Tibial nerve (tissue), 4 donors: ENCODE data around the gene NXPH4. TPM values are rescaled to one million over a fixed set of nuclear protein-coding genes. Genes with fewer than 3 reads are reported as not detected.

Source experiments
- DNase-seq, 2 donors: peaks; one replicate each; pipeline ENCODE4 v3.0.0-alpha.2; 2019; ENCODE audit warnings: low spot score in 2 of 2
- H3K27ac ChIP-seq, 4 donors: fragments of 200-600 bp; sonication (generic) in 3 of 4; one replicate each; pipeline ENCODE4 v1.5.1; 2017 to 2019; ENCODE audit warnings: mild to moderate bottlenecking in 1 of 4
- H3K27me3 ChIP-seq, 2 donors: fragments of 200-600 bp; sonication (generic) in 1 of 2; one replicate each; pipeline versions ENCODE4 v1.5.1 to v1.6.0; 2017 to 2019
- H3K36me3 ChIP-seq, 3 donors: fragments of 200-600 bp; sonication (generic); one replicate each; pipeline ENCODE4 v1.5.1; 2018 to 2019
- H3K4me1 ChIP-seq, 4 donors: fragments of 200-600 bp; sonication (generic) in 3 of 4; one replicate each; pipeline ENCODE4 v1.5.1; 2017 to 2019
- H3K4me3 ChIP-seq, 4 donors: fragments of 200-600 bp; sonication (generic) in 3 of 4; one replicate each; pipeline ENCODE4 v1.5.1; 2017 to 2019; ENCODE audit warnings: mild to moderate bottlenecking in 1 of 4, moderate library complexity in 1 of 4
- H3K9me3 ChIP-seq, 4 donors: fragments of 200-600 bp; sonication (generic) in 3 of 4; one replicate each; pipeline ENCODE4 v1.5.1; 2017 to 2019
- CTCF ChIP-seq, 5 experiments: fragments of 200-600 bp in 3 of 5; fragments of 450-650 bp in 2 of 5; sonication (generic) in 3 of 5; IDR thresholded peaks; one replicate each; pipeline ENCODE4 v1.5.1; 2016 to 2019; ENCODE audit warnings: antibody characterized with exemption in 5 of 5, mild to moderate bottlenecking in 3 of 5, moderate library complexity in 2 of 5
- EP300 ChIP-seq, 2 donors: sonication (generic); formaldehyde crosslinking; IDR thresholded peaks; one replicate each; pipeline ENCODE4 v1.6.1; 2017; ENCODE audit warnings: antibody characterized with exemption in 2 of 2, mild to moderate bottlenecking in 1 of 2
- POLR2A ChIP-seq, 2 donors: fragments of 450-650 bp; IDR thresholded peaks; one replicate each; pipeline ENCODE4 v1.6.1; 2017; ENCODE audit warnings: antibody characterized with exemption in 2 of 2, mild to moderate bottlenecking in 2 of 2, moderate library complexity in 2 of 2
- WGBS, 2 donors: methylation state at CpG; one replicate each; pipeline ENCODE4 v1.1.5; 2018; 5-methylcytosine and 5-hydroxymethylcytosine counted together
- total RNA-seq, 4 donors: library from RNA; depleted of rRNA; stranded (reverse); fragments of >200 nt; gene quantifications; one replicate each; pipeline ENCODE4 v1.1.0, GENCODE V29; 2016

Gene NXPH4
- total RNA-seq, 4 donors from 2014 or later: 4.2 TPM; not detected in 3

- 60 to 62% methylated on average over 4 of the region's 4 CpGs for WGBS, 2 donors
- Histone ChIP-seq H3K4me1 (no peaks in the 10 kb centered on the region), H3K36me3 (peaks cover 2 to 100% (median 30%) of the 10 kb centered on the region in 3 donors), H3K4me3 (no peak overlapping the region), H3K27me3 (no peaks in the 10 kb centered on the region), H3K27ac (no peak overlapping the region), H3K9me3 (no peaks in the 10 kb centered on the region)
- no peak for DNase-seq
- TF ChIP-seq CTCF (IDR thresholded peaks at IDR 0.05) (no peak), POLR2A (IDR thresholded peaks at IDR 0.05) (no peak), EP300 (IDR thresholded peaks at IDR 0.05) (no peak)
These were observed 20.2 kb upstream of the NXPH4 start for GRCh38 chr12:57196439-57196838.

- WGBS, 2 donors: 87 to 92% methylated on average over 9 to 21 of the region's 22 CpGs
- H3K9me3 ChIP-seq: no peaks in the 10 kb centered on the region
- H3K36me3 ChIP-seq: peaks cover 2 to 100% (median 30%) of the 10 kb centered on the region in 3 donors
- TF ChIP-seq POLR2A (IDR thresholded peaks at IDR 0.05): no peak
- no peak for TF ChIP-seq EP300 (IDR thresholded peaks at IDR 0.05)
- TF ChIP-seq CTCF (IDR thresholded peaks at IDR 0.05): no peak
- H3K4me3 ChIP-seq: no peak overlapping the region
- no peak for DNase-seq
- no peaks in the 10 kb centered on the region for H3K27me3 ChIP-seq
- no peak overlapping the region for H3K27ac ChIP-seq
- H3K4me1 ChIP-seq: no peaks in the 10 kb centered on the region
These were observed 19.6 kb upstream of the NXPH4 start for GRCh38 chr12:57196956-57197355.

- 89 to 92% methylated on average over 4 to 17 of the region's 17 CpGs for WGBS, 2 donors
- no peaks in the 10 kb centered on the region for H3K4me1 ChIP-seq
- H3K4me3 ChIP-seq: no peak overlapping the region
- no peaks in the 10 kb centered on the region for H3K27me3 ChIP-seq
- H3K27ac ChIP-seq: no peak overlapping the region
- no peak for DNase-seq
- H3K36me3 ChIP-seq: peaks cover 2 to 100% (median 19%) of the 10 kb centered on the region in 3 donors
- no peaks in the 10 kb centered on the region for H3K9me3 ChIP-seq
- TF ChIP-seq EP300 (IDR thresholded peaks at IDR 0.05) (no peak), CTCF (IDR thresholded peaks at IDR 0.05) (no peak), POLR2A (IDR thresholded peaks at IDR 0.05) (no peak)
These were observed 18.3 kb upstream of the NXPH4 start for GRCh38 chr12:57198329-57198728.

- no peak overlapping the region for H3K27ac ChIP-seq
- DNase-seq: no peak
- 80 to 84% methylated on average over 9 to 13 of the region's 15 CpGs for WGBS, 2 donors
- no peaks in the 10 kb centered on the region for H3K9me3 ChIP-seq
- TF ChIP-seq EP300 (IDR thresholded peaks at IDR 0.05) (no peak), POLR2A (IDR thresholded peaks at IDR 0.05) (no peak), CTCF (IDR thresholded peaks at IDR 0.05) (no peak)
- peaks cover 2 to 100% (median 14%) of the 10 kb centered on the region in 3 donors for H3K36me3 ChIP-seq
- H3K4me3 ChIP-seq: no peak overlapping the region
- no peaks in the 10 kb centered on the region for H3K4me1 ChIP-seq
- H3K27me3 ChIP-seq: no peaks in the 10 kb centered on the region
These were observed 17.4 kb upstream of the NXPH4 start for GRCh38 chr12:57199191-57199590.

GRCh38 chr12:57200497-57200896 lies 16.1 kb upstream of the NXPH4 start:
- Histone ChIP-seq H3K36me3 (peaks cover 2 to 100% (median 12%) of the 10 kb centered on the region in 3 donors), H3K4me3 (no peak overlapping the region), H3K9me3 (no peaks in the 10 kb centered on the region), H3K27me3 (no peaks in the 10 kb centered on the region), H3K4me1 (no peaks in the 10 kb centered on the region), H3K27ac (no peak overlapping the region)
- no peak for TF ChIP-seq EP300 (IDR thresholded peaks at IDR 0.05)
- no peak for TF ChIP-seq CTCF (IDR thresholded peaks at IDR 0.05)
- no peak for TF ChIP-seq POLR2A (IDR thresholded peaks at IDR 0.05)
- DNase-seq: no peak
- WGBS, 2 donors: 86 to 93% methylated on average over 5 to 11 of the region's 15 CpGs
